ENCODE data around the gene TSPAN9.

Gene TSPAN9

GRCh38 chr12:3044141-3044630 lies 33.0 kb upstream of the TSPAN9 start:
- TF ChIP-seq CTCF (IDR thresholded peaks at IDR 0.05; ENCODE audit: borderline replicate concordance, insufficient read depth, low read depth, low read length): no peak
- no peak overlapping the region for H3K4me3 ChIP-seq (ENCODE audit: low read depth, low read length)

GRCh38 chr12:3045494-3045893 lies 31.7 kb upstream of the TSPAN9 start:
- H3K4me3 ChIP-seq (ENCODE audit: low read depth, low read length): no peak overlapping the region
- TF ChIP-seq CTCF (IDR thresholded peaks at IDR 0.05; ENCODE audit: borderline replicate concordance, insufficient read depth, low read depth, low read length): no peak

GRCh38 chr12:3045989-3046388 lies 31.2 kb upstream of the TSPAN9 start:
- TF ChIP-seq CTCF (IDR thresholded peaks at IDR 0.05; ENCODE audit: borderline replicate concordance, insufficient read depth, low read depth, low read length): no peak
- H3K4me3 ChIP-seq (ENCODE audit: low read depth, low read length): no peak overlapping the region

GRCh38 chr12:3046441-3047200 lies 30.6 kb upstream of the TSPAN9 start:
- TF ChIP-seq CTCF (IDR thresholded peaks at IDR 0.05; ENCODE audit: borderline replicate concordance, insufficient read depth, low read depth, low read length): no peak
- H3K4me3 ChIP-seq (ENCODE audit: low read depth, low read length): no peak overlapping the region

- TF ChIP-seq CTCF (IDR thresholded peaks at IDR 0.05; ENCODE audit: borderline replicate concordance, insufficient read depth, low read depth, low read length): no peak
- no peak overlapping the region for H3K4me3 ChIP-seq (ENCODE audit: low read depth, low read length)
These were observed 29.2 kb upstream of the TSPAN9 start for GRCh38 chr12:3047961-3048360.

GRCh38 chr12:3048540-3048939 lies 28.6 kb upstream of the TSPAN9 start:
- TF ChIP-seq CTCF (IDR thresholded peaks at IDR 0.05; ENCODE audit: borderline replicate concordance, insufficient read depth, low read depth, low read length): no peak
- H3K4me3 ChIP-seq (ENCODE audit: low read depth, low read length): no peak overlapping the region

- no peak for TF ChIP-seq CTCF (IDR thresholded peaks at IDR 0.05; ENCODE audit: borderline replicate concordance, insufficient read depth, low read depth, low read length)
These were observed 28.0 kb upstream of the TSPAN9 start for GRCh38 chr12:3049176-3049575.

More at GRCh38 chr12:3049176-3049575, 28.0 kb upstream of the TSPAN9 start:
- no peak overlapping the region for H3K4me3 ChIP-seq (ENCODE audit: low read depth, low read length)
